Stomach smooth muscle (tissue), 2 donors: Measurements from ENCODE around the gene CHID1.

Source experiments
- H3K27ac ChIP-seq: one replicate; pipeline ENCODE4 v1.7.0; 2013; ENCODE audit warnings: mild to moderate bottlenecking, low read length, inconsistent platforms
- H3K27me3 ChIP-seq, 2 donors: one replicate each; pipeline ENCODE4 v1.7.0; 2013; ENCODE audit warnings: low read length in 2 of 2; ENCODE audit not compliant: insufficient read depth in 2 of 2, control insufficient read depth in 1 of 2
- H3K36me3 ChIP-seq, 2 donors: one replicate each; pipeline ENCODE4 v1.7.0; 2013; ENCODE audit warnings: low read length in 2 of 2; ENCODE audit not compliant: control insufficient read depth in 2 of 2, insufficient read depth in 2 of 2
- H3K4me1 ChIP-seq: one replicate; pipeline ENCODE4 v1.7.0; 2013; ENCODE audit warnings: low read length; ENCODE audit not compliant: control insufficient read depth, insufficient read depth
- H3K4me3 ChIP-seq, 2 donors: one replicate each; pipeline ENCODE4 v1.7.0; 2013; ENCODE audit warnings: low read length in 2 of 2
- H3K9ac ChIP-seq, 2 donors: one replicate each; pipeline ENCODE4 v1.7.0; 2013; ENCODE audit warnings: low read length in 2 of 2, mild to moderate bottlenecking in 1 of 2
- H3K9me3 ChIP-seq, 2 donors: one replicate each; pipeline ENCODE4 v1.7.0; 2013; ENCODE audit warnings: low read length in 2 of 2; ENCODE audit not compliant: control insufficient read depth in 2 of 2
- donor health status: healthy.
- donor health status: Pancreatic carcinoma.

The CHID1 gene

DNA sequence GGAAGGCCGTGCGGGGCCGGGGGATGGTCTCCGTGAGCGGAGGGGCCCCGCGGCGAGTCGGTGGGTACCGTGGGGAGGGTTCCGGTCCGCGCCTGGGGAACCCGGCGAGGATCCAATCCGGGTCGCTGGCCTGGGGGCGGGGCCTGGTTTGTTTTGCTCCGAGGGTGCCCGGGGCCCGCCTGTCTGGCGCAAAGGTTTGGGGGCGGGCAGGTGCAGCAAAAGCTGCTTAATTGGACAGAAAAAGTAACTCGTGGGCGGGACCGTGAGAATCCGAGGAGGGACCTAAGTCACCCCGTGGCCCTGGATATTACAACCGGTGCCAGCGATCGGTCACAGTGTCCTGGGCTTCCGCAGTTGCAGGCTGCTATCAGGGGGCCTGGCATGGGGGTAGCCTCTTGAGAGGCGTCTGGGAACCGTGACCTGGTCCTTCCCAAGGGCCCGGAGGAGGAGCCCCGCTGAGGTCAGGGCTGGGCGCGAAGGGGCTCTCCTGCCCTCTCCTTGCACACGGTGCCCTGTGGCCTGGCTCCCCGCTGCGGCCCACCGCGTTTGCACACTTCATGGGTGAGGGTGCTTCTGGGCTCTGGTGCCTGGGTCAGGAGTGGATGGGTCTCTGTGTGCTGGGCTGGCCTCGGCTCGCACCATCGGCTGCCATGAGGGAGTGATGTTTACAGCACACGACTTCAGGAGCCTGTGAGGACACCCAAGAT, 90.5 kb downstream of the CHID1 start:
- Histone ChIP-seq H3K27me3 (peaks cover under 1 to 7% of the 10 kb centered on the region in 2 donors), H3K4me1 (peaks cover 34% of the 10 kb centered on the region), H3K36me3 (peaks cover 0 to 7% of the 10 kb centered on the region in 2 donors), H3K9me3 (no peaks in the 10 kb centered on the region), H3K4me3 (peak overlapping the region; percentile 57 to 81), H3K27ac (peak overlapping the region; percentile 73), H3K9ac (peak overlapping the region; percentile 52 to 71)

GRCh38 chr11:819129-819931, 91.3 kb downstream of the CHID1 start:
- Histone ChIP-seq H3K9me3 (no peaks in the 10 kb centered on the region), H3K27me3 (no peaks in the 10 kb centered on the region), H3K27ac (peak overlapping the region; percentile 73), H3K9ac (peak overlapping the region; percentile 62 to 69), H3K36me3 (peaks cover 0 to under 1% of the 10 kb centered on the region in 2 donors), H3K4me1 (peaks cover 34% of the 10 kb centered on the region), H3K4me3 (peak overlapping the region; percentile 57 to 81)

GRCh38 chr11:818396-819128, 92.0 kb downstream of the CHID1 start, which contains the start of gene PNPLA2:
PNPLA2 (plus strand) TSS chr11:818914; CDS start chr11:819719, 805 bp downstream.
- Histone ChIP-seq H3K9me3 (no peaks in the 10 kb centered on the region), H3K36me3 (peaks cover 0 to 2% of the 10 kb centered on the region in 2 donors), H3K4me1 (peaks cover 34% of the 10 kb centered on the region), H3K9ac (peak within 1 kb of the TSS; percentile 62 to 69), H3K4me3 (peak within 1 kb of the TSS; percentile 57 to 81), H3K27me3 (no peaks in the 10 kb centered on the region), H3K27ac (peak within 1 kb of the TSS; percentile 73)
